ENCODE results near the gene ABCD2. TPM values are rescaled to one million over a fixed set of nuclear protein-coding genes. Genes with fewer than 3 reads are reported as not detected.

ABCD2 gene
- total RNA-seq, result not detected in 2 replicates

GRCh38 chr12:39619660-39620433 is at the start of gene ABCD2:
TSS of gene ABCD2 (minus strand) at chr12:39619803. CDS start at chr12:39619615, 188 bp downstream.

Other genes with a start within 250 kb of the ABCD2 start
- gene KIF21A, start 176.7 kb downstream of the ABCD2 start, total RNA-seq, result 3.8 and 5.8 TPM in 2 replicates

Measured in mammary microvascular endothelial cell (primary cell).